Keratinocyte (primary cell): ENCODE measurements around the gene SOWAHD.

Source experiments
- CTCF ChIP-seq, 3 experiments: IDR thresholded peaks in 1 of 3; conservative IDR thresholded peaks in 1 of 3; optimal IDR thresholded peaks in 1 of 3; 2 replicates in 2 of 3; 3 replicates in 1 of 3; pipeline versions ENCODE3 to v1.5.1; 2011; ENCODE audit warnings: low read length in 3 of 3, mild to moderate bottlenecking in 3 of 3, moderate library complexity in 2 of 3, control low read depth in 1 of 3, inconsistent platforms in 1 of 3; ENCODE audit not compliant: insufficient read depth in 2 of 3; ENCODE audit errors: extremely low read depth in 1 of 3
- EZH2 ChIP-seq: IDR thresholded peaks from one replicate; pipeline ENCODE4 v1.6.1; 2012; ENCODE audit warnings: inconsistent platforms, mild to moderate bottlenecking, low read length, moderate library complexity

DNA sequence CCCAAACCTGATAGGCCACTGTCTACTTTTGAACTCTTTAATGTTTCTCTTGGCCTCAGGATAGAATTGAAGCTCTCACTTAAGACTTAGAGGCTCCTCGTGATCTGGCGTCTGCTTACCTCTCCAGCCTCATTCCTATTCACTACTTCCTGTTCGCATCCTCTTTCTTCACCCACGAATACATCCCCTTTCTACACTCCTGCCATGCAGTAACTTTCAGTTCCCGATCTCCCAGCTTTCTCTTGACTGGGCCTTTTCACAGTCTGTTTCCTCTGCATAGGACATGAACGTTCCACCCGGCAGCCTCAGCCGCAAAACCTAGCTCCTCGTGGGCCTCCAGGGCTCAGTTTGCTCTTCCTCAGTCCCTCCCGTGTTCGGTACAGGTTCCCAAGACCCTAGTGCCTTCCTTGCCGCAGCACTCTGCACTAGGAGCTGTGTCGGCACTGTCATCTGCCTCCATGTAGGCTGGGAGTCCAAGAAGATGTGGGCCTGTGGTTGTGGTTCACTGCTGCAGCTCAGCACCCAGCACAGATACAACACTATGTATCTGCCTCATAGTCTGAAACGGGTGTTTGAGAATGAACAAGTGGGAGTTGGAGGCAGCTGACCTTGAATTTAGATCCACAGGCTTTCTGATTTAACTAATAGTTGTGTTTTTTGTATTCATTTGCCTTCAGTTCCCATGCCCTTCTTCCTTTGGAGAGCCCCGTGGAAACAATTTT lies 17.3 kb downstream of the SOWAHD start:
- TF ChIP-seq CTCF (optimal IDR thresholded peaks at IDR 0.05 in 1 of 3, IDR thresholded peaks at IDR 0.05 in 1 of 3, conservative IDR thresholded peaks at IDR 0.05 in 1 of 3; ENCODE audit: extremely low read depth in 1 of 3, insufficient read depth in 2 of 3, low read length in 3 of 3): no peak
- TF ChIP-seq EZH2: no peak
